GM06990 (cell line): ENCODE measurements around the gene SNAP29.
"Not testable (repeated sequence)": the region's sequence is repeated elsewhere in the genome, so short reads cannot be mapped to it uniquely, and the experiment has no call there.

Source experiments
- DNase-seq: peaks from one replicate; pipeline ENCODE4 v3.0.0-alpha.2; 2011; ENCODE audit not compliant: insufficient read length; ENCODE audit errors: extremely low read depth
- H3K27me3 ChIP-seq: replicated peaks from 2 replicates; pipeline ENCODE4 v1.6.0; 2011; ENCODE audit warnings: low read length; ENCODE audit not compliant: control insufficient read depth, insufficient read depth
- H3K36me3 ChIP-seq: 2 replicates; pipeline ENCODE4 v1.5.1; 2011; ENCODE audit warnings: low read length; ENCODE audit not compliant: control insufficient read depth, insufficient read depth
- H3K4me3 ChIP-seq: replicated peaks from 2 replicates; pipeline ENCODE4 v1.5.1; 2011; ENCODE audit warnings: low read depth, mild to moderate bottlenecking, control low read depth, low read length
- TF ChIP-seq, protein P1 (sequence below): IDR thresholded peaks from 2 replicates; pipeline ENCODE4 v1.5.1; 2011; ENCODE audit warnings: low read length, control low read depth, mild to moderate bottlenecking, inconsistent platforms; ENCODE audit not compliant: insufficient read depth, poor library complexity, severe bottlenecking

SNAP29 gene

DNA sequence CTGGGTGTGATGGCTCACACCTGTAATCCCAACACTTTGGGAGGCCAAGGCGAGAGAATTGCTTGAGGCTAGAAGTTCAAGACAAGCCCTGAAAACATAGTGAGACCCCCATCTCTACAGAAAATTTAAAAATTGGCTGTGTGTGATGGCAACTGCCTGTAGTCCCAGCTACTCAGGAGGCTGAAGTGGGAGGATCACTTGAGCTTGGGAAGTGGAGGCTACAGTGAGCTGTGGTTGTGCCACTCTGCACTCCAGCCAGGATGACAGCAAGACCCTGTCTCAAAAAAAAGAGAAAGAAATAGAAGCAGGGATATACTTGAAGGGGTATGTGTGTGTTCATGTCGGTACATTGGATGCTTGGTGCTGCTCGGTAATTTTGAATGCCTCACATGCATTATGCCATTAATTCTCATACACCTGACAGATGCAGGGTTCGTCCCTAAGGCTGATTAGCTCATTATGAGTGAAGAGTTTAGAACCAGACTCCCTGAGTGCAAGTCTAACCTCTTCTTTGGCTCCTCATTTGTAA is 72.4 kb downstream of the SNAP29 start:
- DNase-seq = no peak
- Histone ChIP-seq H3K4me3 (no peak overlapping the region), H3K27me3 (no peaks in the 10 kb centered on the region), H3K36me3 (peaks cover 7% of the 10 kb centered on the region)
- TF ChIP-seq, protein P1, sequence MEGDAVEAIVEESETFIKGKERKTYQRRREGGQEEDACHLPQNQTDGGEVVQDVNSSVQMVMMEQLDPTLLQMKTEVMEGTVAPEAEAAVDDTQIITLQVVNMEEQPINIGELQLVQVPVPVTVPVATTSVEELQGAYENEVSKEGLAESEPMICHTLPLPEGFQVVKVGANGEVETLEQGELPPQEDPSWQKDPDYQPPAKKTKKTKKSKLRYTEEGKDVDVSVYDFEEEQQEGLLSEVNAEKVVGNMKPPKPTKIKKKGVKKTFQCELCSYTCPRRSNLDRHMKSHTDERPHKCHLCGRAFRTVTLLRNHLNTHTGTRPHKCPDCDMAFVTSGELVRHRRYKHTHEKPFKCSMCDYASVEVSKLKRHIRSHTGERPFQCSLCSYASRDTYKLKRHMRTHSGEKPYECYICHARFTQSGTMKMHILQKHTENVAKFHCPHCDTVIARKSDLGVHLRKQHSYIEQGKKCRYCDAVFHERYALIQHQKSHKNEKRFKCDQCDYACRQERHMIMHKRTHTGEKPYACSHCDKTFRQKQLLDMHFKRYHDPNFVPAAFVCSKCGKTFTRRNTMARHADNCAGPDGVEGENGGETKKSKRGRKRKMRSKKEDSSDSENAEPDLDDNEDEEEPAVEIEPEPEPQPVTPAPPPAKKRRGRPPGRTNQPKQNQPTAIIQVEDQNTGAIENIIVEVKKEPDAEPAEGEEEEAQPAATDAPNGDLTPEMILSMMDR = no peak

DNA sequence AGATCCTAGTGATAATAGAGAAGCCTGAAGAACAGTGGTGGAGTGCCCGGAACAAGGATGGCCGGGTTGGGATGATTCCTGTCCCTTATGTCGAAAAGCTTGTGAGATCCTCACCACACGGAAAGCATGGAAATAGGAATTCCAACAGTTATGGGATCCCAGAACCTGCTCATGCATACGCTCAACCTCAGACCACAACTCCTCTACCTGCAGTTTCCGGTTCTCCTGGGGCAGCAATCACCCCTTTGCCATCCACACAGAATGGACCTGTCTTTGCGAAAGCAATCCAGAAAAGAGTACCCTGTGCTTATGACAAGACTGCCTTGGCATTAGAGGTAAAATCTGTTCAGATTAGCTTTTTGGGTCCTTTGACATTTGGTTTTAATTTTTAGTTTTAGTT is 75.1 kb downstream of the SNAP29 start:
- TF ChIP-seq, protein P1 = no peak
- Histone ChIP-seq H3K27me3 (no peaks in the 10 kb centered on the region), H3K4me3 (no peak overlapping the region), H3K36me3 (peaks cover 9% of the 10 kb centered on the region)
- DNase-seq = no peak

DNA sequence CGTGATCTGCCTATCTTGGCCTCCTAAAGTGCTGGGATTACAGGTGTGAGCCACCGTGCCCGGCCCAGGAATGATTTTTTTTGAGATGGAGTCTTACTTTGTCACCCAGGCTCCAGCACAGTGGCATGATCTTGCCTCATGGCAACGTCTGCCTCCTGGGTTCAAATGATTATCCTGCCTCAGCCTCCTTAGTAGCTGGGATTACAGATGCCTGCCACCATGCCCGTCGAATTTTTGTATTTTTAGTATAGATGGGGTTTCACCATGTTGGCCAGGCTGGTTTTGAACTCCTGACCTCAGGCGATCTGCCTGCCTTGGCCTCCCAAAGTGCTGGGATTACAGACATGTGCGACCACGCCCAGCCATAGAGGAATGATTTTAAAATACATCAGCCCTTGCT is 76.2 kb downstream of the SNAP29 start:
- not testable (repeated sequence) for DNase-seq, H3K36me3 ChIP-seq, H3K27me3 ChIP-seq, H3K4me3 ChIP-seq

DNA sequence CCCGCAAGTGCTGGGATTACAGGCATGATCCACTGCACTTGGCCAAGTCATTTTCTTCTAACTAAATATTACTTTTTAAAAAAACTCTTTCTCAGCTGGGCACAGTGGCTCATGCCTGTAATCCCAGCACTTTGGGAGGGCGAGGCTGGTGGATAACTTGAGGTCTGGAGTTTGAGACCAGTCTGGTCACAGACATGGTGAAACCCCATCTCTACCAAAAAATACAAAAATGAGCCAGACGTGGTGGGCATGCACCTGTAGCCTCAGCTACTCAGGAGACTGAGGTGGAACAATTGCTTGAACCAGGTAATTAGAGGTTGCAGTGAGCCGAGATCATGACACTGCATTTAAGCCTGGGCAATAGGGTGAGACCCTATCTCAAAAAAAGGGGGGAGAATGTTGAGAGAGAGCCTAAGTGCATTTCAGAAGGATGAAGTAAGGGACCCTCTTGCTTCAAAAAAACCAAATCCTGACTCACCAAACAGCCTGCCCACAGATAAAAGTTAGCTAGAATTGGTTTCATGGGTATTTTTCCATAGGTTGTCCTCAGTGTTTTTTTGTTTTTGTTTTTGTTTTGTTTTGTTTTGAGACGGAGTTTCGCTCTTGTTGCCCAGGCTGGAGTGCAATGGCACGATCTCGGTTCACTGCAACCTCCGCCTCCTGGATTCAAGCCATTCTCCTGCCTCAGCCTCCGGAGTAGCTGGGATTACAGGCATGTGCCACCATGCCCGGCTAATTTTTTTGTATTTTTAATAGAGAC is 77.2 kb downstream of the SNAP29 start:
- H3K4me3 ChIP-seq, H3K27me3 ChIP-seq, DNase-seq, H3K36me3 ChIP-seq: not testable (repeated sequence)

DNA sequence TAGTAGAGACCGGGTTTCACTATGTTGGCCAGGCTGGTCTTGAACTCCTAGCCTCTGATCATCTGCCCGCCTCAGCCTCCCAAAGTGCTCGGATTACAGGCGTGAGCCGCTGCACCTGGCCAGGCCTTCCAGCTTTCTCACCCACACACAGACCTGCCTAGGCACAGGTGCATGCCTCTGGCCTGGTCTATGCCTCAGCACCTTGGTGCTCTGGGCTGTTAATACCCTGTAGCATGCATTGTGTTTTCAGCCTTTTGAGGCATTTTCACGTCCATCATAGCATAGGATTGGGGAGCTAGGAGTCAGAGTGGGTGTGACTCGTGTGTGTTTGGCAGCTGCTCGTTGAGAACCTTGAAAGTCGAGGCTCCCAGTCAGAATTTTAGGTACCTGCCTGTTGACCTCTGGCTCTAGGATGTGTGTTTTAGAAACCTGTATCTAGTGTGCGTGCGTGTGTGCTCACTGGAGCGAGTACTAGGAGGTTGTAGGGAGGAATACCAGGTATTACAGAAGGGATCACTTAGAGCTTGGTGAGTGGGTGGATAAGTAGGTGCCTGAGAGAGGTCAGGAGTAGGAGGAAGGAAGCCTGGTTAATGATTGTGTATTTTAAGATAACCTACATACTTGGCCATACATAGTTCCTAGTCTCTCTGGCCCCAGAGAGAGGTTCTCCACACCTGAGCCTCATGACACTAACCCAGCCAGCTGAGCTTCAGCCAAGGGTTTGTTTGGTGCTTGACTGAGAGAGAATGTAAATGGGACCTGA is 78.4 kb downstream of the SNAP29 start:
- TF ChIP-seq, protein P1 = no peak
- DNase-seq = no peak
- Histone ChIP-seq H3K36me3 (peaks cover 11% of the 10 kb centered on the region), H3K27me3 (no peaks in the 10 kb centered on the region), H3K4me3 (no peak overlapping the region)

DNA sequence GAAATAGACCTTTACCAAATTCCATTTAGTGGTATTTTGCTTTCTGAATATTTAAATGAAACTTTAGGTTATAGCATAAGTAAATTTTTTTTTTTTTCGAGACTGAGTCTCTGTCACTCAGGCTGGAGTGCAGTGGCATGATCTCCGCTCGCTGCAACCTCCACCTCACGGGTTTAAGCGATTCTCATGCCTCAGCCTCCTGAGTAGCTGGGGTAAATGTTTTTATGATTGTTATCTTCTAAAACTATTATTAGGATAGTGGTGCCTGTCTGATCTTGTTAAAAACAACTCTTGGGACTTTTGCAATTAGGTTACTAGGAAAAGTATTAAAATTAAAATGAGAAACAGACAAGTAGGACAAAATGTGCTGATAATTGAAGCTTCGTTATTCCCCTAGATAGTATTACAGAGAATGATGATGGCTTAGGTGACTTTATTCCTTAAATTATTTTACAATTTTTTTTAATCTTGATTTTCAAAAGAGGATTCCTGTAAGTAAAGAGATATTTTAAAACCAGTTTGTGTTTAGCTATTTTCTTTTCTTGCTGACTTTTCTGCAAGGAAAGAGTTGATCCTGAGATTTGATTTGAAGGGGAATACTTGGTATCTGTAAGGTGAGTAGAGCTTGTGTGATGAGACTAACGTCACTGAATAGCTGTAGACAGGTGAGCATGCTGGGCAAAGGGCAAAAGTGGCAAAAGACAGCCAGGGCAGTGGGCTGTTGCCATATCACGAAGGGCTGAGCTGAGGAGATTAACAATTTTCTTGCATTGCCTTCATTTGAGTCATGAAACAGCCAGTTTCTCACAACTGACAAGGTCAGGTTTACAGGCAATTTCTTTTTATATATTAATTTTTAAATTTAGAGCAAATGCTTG is 79.2 kb downstream of the SNAP29 start:
- TF ChIP-seq, protein P1 = no peak
- H3K36me3 ChIP-seq = peaks cover 11% of the 10 kb centered on the region
- H3K27me3 ChIP-seq = no peaks in the 10 kb centered on the region
- H3K4me3 ChIP-seq = no peak overlapping the region
- DNase-seq = no peak

DNA sequence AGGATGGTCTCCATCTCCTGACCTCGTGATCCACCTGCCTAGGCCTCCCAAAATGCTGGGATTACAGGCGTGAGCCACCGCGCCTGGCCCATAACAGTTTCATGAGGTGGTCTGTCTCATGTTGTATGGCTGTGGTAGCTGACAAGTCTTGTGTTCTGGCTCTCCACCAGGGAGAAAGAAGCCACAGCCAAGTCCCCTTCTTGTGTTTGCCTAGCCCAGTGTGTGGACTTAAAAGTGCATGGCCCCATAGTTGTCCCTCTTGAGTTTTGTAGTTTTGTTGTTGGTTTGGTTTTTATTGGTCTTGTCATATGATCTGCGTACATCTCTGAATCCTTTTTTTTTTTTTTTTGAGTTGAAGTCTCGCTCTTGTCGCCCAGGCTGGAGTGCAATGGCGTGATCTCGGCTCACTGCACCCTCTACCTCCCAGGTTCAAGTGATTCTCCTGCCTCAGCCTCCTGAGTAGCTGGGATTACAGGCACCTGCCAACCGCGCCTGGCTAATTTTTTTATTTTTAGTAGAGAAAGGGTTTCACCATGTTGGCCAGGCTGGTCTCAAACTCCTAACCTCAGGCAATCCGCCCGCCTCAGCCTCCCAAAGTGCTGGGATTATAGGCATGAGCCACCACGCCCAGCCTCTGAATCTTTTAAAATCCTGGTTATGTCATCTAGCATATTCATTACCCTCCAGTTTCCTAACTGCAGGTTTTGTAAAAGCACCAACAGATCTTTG is 80.8 kb downstream of the SNAP29 start:
- not testable (repeated sequence) for H3K36me3 ChIP-seq, H3K27me3 ChIP-seq, H3K4me3 ChIP-seq, DNase-seq
